Measurements from ENCODE around the gene SLC22A16. TPM values are rescaled to one million over a fixed set of nuclear protein-coding genes. Genes with fewer than 3 reads are reported as not detected.

SLC22A16 gene
- polyA plus RNA-seq, 1 donor (not counting 4 experiments of a cell fraction or from before 2014, with no cell fraction given) = not detected

GRCh38 chr6:110395221-110395620 is 81.2 kb downstream of the SLC22A16 start:
- Histone ChIP-seq H3K9me3 (ENCODE audit: control insufficient read depth, low read depth, low read length) (no peaks in the 10 kb centered on the region), H3K4me2 (ENCODE audit: control insufficient read depth, extremely low read depth, insufficient read depth, low read depth, low read length) (no peak overlapping the region), H3K27ac (ENCODE audit: control insufficient read depth, insufficient read depth, low read length) (no peak overlapping the region), H2AFZ (ENCODE audit: control insufficient read depth, low read length) (no peak overlapping the region), H3K9ac (ENCODE audit: control insufficient read depth, extremely low read depth, insufficient read depth, low read length) (no peak overlapping the region), H3K4me3 (ENCODE audit: control insufficient read depth in 2 of 3, extremely low read depth in 1 of 3, insufficient read depth in 2 of 3, low read depth in 1 of 3, low read length in 3 of 3) (no peak overlapping the region), H3K79me2 (ENCODE audit: control insufficient read depth, insufficient read depth, low read length) (no peaks in the 10 kb centered on the region), H3K36me3 (ENCODE audit: control insufficient read depth in 2 of 2, extremely low read depth in 1 of 2, insufficient read depth in 2 of 2, low read length in 2 of 2) (no peaks in the 10 kb centered on the region), H3K4me1 (ENCODE audit: control insufficient read depth, extremely low read depth, insufficient read depth, low read length) (peaks cover 3% of the 10 kb centered on the region), H4K20me1 (ENCODE audit: control insufficient read depth, extremely low read depth, insufficient read depth, low read length) (no peaks in the 10 kb centered on the region), H3K27me3 (ENCODE audit: control insufficient read depth, extremely low read depth, insufficient read depth, low read length) (no peaks in the 10 kb centered on the region), H3K9me1 (ENCODE audit: control insufficient read depth, extremely low read depth, insufficient read depth, low read length) (no peaks in the 10 kb centered on the region)
- no peak for DNase-seq (ENCODE audit: low read depth, low spot score)
- no peak for FAIRE-seq
- no peak for TF ChIP-seq EZH2 (IDR thresholded peaks at IDR 0.05; ENCODE audit: low read length)
- TF ChIP-seq, protein P1, sequence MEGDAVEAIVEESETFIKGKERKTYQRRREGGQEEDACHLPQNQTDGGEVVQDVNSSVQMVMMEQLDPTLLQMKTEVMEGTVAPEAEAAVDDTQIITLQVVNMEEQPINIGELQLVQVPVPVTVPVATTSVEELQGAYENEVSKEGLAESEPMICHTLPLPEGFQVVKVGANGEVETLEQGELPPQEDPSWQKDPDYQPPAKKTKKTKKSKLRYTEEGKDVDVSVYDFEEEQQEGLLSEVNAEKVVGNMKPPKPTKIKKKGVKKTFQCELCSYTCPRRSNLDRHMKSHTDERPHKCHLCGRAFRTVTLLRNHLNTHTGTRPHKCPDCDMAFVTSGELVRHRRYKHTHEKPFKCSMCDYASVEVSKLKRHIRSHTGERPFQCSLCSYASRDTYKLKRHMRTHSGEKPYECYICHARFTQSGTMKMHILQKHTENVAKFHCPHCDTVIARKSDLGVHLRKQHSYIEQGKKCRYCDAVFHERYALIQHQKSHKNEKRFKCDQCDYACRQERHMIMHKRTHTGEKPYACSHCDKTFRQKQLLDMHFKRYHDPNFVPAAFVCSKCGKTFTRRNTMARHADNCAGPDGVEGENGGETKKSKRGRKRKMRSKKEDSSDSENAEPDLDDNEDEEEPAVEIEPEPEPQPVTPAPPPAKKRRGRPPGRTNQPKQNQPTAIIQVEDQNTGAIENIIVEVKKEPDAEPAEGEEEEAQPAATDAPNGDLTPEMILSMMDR (optimal IDR thresholded peaks at IDR 0.05 in 1 of 3, IDR thresholded peaks at IDR 0.05 in 1 of 3, conservative IDR thresholded peaks at IDR 0.05 in 1 of 3; ENCODE audit: extremely low read depth in 1 of 3, insufficient read depth in 2 of 3, low read length in 3 of 3) = no peak
- dilution Hi-C loops (cut with MboI; ENCODE audit: extremely low pct_ligation_motif_present, low sequenced_read_pairs) = no loop called here

- Histone ChIP-seq H3K9me3 (ENCODE audit: control insufficient read depth, low read depth, low read length) (no peaks in the 10 kb centered on the region), H3K27ac (ENCODE audit: control insufficient read depth, insufficient read depth, low read length) (no peak overlapping the region), H3K9me1 (ENCODE audit: control insufficient read depth, extremely low read depth, insufficient read depth, low read length) (no peaks in the 10 kb centered on the region), H3K79me2 (ENCODE audit: control insufficient read depth, insufficient read depth, low read length) (no peaks in the 10 kb centered on the region), H3K4me1 (ENCODE audit: control insufficient read depth, extremely low read depth, insufficient read depth, low read length) (peaks cover 3% of the 10 kb centered on the region), H4K20me1 (ENCODE audit: control insufficient read depth, extremely low read depth, insufficient read depth, low read length) (no peaks in the 10 kb centered on the region), H3K27me3 (ENCODE audit: control insufficient read depth, extremely low read depth, insufficient read depth, low read length) (no peaks in the 10 kb centered on the region), H3K4me3 (ENCODE audit: control insufficient read depth in 2 of 3, extremely low read depth in 1 of 3, insufficient read depth in 2 of 3, low read depth in 1 of 3, low read length in 3 of 3) (no peak overlapping the region), H3K4me2 (ENCODE audit: control insufficient read depth, extremely low read depth, insufficient read depth, low read depth, low read length) (no peak overlapping the region), H3K36me3 (ENCODE audit: control insufficient read depth in 2 of 2, extremely low read depth in 1 of 2, insufficient read depth in 2 of 2, low read length in 2 of 2) (no peaks in the 10 kb centered on the region), H3K9ac (ENCODE audit: control insufficient read depth, extremely low read depth, insufficient read depth, low read length) (no peak overlapping the region), H2AFZ (ENCODE audit: control insufficient read depth, low read length) (no peak overlapping the region)
- TF ChIP-seq, protein P1 (optimal IDR thresholded peaks at IDR 0.05 in 1 of 3, IDR thresholded peaks at IDR 0.05 in 1 of 3, conservative IDR thresholded peaks at IDR 0.05 in 1 of 3; ENCODE audit: extremely low read depth in 1 of 3, insufficient read depth in 2 of 3, low read length in 3 of 3) = no peak
- no peak for TF ChIP-seq EZH2 (IDR thresholded peaks at IDR 0.05; ENCODE audit: low read length)
- dilution Hi-C loops (cut with MboI; ENCODE audit: extremely low pct_ligation_motif_present, low sequenced_read_pairs) = no loop called here
- FAIRE-seq (no peak), DNase-seq (ENCODE audit: low read depth, low spot score) (no peak)
Measured at GRCh38 chr6:110394409-110394808, 82.0 kb downstream of the SLC22A16 start.
